NCI-H69 (cell line): ENCODE data around the gene XPOT.

Source experiments
- DNase-seq: peaks from one replicate; lab custom pipeline; 2025; lab: John Stamatoyannopoulos, UW

Gene XPOT

DNA sequence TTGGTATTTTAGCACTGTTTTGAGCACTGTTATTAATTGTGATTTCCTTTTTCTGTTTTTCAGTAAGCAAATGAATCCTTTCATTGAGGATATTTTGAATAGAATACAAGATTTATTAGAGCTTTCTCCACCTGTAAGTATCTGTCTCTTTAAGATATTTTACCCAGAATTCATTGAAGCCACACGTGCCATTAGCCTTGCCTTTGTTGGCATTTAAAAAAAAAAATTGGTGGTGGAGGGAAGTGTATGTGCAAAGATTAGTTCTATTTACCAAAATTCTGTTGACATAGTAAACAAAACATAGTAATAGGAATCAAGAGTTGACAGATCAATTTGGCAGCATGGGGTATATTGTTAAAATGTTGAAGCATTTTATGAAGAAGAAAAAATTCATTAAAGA is 23.8 kb downstream of the XPOT start:
- DNase-seq = peak; percentile 16

DNA sequence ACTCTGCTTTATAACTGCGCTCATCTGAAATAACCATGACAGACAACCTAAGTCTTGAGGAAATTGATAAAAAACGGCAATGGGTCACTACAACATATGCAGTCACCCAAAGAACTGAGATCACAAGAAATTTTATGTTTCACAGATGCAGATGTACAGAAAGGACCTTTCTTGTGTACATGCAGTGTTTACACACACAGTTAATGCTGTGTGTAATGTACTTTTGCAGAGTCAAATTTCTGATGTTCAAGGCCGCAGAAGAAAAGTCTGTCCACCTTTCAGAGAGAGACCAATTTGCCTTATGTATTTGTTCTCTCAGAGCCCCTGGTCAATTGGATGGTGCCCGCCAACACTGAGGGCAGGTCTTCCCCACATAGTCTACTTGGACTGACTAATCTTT is 24.8 kb downstream of the XPOT start:
- DNase-seq = no peak

DNA sequence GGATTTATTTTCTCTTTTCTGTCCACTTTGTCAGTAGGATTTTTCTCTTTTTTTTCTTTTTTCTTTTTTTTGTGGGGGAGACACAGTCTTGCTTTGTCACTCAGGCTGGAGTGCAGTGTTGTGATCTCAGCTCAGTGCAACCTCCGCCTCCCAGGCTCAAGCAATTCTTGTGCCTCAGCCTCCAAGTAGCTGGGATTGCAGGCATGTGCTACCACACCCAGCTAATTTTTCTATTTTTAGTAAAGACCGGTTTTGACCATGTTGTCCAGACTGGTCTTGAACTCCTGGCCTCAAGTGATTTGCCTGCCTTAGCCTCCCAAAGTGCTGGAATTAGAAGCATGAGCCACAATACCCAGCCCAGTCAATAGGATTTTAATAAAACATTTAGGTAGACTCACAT is 26.7 kb downstream of the XPOT start:
- no peak for DNase-seq

DNA sequence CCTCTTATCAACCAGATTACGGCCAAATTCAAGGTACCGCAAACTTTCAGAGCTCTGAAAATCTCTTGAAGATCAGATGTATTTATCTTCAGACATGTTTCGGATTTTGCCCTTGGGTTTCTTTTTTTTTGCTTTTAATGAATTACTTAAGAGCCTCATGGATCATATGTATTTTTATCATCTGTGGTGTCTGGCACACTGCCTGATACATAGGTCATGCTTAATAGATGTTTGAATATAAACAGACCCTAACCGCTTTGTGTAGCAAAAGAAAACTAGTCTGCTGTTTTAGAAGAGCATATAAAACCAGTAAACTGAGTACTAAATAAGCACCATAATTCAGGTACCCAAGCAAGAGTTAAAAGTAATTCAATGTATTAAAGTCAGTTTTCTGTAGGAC is 27.6 kb downstream of the XPOT start:
- no peak for DNase-seq

DNA sequence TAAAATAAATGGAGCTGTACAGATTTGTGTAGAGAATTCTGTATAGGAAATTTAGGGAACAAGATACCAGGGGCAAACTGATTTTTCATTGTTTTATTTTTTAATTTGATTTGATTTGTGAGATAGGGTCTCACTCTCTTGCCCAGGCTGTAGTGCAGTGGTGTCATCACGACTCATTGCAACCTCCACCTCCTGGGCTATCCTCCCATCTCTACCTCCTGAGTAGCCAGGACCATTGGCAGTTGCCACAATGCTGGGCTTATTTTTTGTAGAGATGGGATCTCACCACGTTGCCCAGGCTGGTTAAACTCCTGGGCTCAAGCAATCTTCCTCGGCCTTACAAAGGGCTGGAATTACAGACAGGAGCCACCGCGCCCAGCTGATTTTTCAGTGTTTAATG is 29.7 kb downstream of the XPOT start:
- DNase-seq = no peak

DNA sequence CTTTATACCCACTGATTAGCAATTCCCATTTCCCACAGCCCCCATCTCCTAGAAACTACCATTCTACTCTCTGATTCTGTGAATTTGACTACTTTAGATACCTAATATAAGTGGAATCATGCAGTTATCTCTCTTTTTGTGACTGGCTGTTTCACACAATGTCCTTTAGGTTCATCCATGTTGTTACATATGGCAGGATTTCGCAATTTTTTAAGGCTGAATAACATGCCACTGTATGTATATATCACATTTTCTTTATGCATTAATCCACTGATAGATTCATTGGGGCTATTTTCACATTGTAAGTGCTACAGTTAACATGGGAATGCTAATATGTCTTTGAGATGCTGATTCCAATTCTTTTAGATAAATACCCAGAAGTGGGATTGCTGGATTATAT is 35.9 kb downstream of the XPOT start:
- no peak for DNase-seq

DNA sequence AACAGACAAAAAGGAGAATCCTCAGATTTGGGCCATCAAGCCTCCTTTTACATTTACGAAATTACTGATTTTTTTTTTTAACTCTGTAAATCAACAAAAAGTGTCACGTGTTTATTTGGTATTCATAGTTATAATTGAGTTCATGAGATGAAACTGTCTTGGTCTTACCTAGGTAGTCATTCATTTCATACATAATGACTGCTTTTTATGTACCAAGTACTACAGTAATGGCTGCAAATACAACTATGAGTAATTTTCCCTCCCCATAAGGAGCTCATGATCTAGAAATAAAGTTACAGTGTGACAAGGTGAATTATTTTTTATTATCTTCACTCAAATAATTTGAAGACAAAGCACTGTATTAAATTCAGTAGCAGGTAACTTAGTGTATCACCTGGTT is 41.3 kb downstream of the XPOT start:
- DNase-seq = no peak

DNA sequence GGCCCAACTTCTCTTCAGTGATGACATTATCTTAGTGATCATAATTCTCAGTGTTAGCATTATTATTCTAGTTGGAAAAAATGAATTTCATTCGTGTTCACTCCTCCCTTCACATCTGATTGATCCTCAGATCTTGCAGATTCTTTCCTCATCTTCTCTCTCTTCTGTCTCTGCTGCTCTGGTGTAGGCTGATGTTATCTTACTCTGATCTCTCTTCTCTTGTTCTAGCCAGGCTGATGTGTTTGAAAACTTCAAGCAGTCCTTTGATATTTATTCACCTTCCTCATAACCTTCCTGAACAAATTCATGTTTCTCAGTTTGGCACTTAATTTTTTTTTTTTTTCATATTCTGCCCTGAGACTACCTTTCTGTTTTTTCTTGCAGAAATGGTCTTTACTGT is 42.1 kb downstream of the XPOT start:
- DNase-seq = no peak

DNA sequence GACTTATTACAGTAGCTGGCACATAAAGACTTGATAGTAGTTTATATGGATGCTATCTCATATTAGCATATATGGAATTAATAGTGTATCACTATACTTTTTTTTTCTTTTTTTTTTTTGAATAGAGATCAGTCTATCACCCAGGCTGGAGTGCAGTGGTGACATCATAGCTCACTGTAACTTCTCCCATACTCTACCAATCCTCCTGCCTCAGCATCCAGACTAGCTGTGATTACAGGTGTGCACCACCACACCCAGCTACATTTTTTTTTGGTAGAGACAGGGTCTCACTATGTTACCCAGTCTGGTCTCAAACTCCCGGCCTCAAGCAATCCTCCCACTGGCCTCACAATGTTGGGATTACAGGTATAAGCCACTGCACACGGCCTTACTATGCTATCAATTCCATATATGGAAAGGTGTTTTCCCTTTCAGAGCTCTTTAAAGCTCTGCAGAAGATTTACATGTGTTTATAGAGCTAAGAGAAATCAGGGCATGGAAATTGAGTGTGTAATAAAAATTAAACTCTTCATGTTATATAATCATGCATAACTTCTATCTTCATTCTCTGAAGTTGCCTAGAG is 46.0 kb downstream of the XPOT start:
- peak; percentile 33 for DNase-seq

DNA sequence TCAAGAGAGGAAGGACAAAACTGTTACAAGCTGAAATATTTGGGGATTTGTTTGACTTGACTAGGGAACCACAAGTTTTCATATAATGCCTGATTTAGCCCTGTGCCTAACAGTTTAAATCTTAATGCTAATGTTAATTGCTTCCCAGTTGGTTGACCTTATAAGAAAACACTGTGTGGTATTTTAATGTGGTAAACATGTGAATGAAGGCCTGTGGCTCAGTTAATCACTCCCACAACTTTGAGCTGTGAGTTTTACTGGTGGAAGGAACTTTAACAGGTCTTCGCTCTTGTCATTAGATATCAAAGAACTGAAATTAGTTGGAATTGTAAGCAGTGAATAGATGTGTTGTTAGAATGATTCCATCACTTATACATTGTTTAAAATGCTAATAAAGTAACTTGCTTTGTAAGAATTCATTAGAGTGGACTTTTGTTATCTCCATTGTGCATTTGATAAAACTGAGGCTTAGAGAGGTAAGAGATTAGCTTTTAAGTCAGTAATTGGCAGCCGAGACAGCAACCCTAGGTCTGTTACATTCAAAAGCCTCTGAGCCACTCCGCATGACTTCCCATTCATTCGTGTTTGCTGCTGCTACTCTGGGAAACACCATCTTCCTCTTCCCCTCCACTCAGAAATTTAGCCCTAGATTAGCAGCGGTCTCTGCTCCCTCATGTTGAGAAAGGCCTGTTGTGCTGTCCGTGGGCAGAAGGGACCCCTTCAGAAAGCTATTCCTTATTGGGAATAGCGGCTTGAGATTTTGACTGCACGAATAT is 46.7 kb downstream of the XPOT start:
- DNase-seq = peak; percentile 88

DNA sequence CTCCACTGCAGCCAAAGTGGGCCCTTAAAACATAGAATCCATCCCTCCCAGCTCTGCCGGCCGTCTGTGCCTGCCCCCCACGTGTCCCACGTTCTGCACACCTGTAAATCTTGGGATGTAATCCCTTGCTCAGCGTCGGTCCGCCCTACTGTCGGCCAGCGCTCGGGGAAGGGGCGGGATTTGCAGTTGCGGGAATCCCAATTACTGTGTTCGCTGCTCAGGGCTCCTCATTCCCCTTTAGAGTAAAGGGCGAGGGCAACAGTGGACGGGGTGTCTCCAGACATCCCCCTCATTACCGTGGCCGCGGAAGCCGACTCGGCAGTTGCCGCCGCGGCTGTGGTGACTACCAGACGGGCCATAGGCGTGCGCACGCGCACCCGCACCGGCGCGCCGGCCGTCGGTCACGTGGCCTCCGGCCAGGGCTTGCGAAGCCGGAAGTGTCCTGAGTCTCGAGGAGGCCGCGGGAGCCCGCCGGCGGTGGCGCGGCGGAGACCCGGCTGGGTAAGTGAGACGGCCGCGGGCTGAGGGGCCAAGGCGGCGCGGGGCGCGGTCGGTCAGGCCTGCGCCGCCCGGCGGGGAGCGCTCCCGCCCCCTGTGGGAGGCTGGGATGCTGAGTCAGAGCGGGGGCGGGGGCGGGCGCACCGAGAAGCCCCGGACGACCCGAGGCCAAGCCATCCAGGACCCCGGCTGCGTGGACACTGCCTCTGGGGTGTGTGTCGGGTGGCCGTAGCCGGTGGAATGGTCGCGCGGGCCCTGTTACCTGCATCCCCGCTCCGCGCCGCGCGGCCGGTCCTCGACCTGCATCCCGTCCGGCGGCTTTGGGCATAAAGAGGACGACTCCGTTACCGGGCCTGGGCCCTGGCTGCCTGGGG is 47.7 kb downstream of the XPOT start, which contains the start of gene TBK1:
Gene TBK1, plus strand, starts transcription at position 434 of the 872 bp plus-strand sequence. CDS start 3,751 bp downstream, outside the sequence.
- peak; percentile 98 for DNase-seq

DNA sequence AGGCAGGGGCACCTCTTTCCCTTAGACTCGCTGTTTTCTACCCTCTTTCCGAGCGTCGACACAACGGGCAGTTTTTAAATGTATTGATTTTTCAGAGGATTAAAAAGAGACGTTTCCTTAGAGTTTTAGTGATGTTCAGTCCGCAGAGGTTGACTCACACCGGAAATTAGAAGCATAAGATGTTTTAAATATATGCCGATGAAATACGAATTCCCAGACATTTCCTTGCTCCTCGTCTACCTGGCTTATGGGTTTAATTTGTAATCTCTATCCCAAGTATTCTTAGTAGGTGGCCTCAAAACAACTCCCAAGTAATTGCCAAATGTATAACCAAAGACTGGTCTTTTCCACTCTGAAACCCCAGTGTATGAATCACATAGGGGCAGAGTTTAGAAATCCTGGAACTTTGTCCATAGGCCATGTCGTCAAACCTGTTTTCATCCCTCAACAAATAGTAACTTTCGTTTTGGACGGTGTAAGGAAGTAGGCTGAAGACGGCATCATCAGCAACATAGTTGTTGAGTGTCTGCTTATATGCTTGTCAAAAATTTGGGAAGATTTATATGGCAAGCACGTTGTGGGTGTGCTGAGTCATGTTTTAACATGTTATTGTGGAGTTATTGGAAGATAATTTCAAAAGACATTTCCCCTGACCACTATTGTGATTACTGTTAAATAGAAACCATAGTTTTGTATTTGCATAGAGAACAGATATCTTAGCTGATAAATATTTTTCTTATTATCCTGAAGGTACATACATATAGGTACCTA is 48.6 kb downstream of the XPOT start:
- DNase-seq = peak; percentile 70

DNA sequence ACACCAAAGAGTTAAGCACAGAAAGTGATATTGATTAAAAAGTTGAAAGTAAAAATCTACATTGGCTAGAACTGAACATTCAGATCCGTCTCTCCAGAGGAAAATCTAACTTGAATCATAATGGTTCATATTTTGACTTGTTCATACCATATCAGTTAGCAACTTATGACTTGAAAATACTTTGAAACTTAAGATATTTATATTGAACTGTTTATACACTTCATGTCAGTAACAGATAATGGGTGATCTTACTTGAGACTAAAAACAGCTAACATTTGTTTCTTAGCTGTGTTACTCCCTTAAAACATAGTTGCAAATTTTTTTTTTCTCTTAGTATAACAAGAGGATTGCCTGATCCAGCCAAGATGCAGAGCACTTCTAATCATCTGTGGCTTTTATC is 51.3 kb downstream of the XPOT start:
- DNase-seq = no peak

DNA sequence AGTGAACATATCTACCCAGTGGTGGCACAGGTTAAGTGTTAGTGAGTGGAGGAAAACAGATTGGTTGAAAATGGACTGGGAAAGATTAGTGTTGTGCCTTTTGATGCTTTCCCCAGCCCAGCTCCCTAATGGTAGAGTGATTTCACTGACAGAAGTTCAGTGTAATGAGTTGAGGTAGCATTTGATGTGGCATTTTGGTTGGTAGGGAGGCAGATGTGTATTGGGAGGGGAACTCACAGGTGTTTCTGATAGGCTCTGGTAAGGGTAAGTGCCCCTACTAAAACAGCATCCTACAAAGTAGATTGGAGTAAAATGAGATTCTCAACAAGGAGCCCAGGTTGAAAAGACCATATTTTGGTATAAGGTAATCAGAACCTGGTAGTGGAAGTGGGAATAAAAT is 51.9 kb downstream of the XPOT start:
- no peak for DNase-seq

DNA sequence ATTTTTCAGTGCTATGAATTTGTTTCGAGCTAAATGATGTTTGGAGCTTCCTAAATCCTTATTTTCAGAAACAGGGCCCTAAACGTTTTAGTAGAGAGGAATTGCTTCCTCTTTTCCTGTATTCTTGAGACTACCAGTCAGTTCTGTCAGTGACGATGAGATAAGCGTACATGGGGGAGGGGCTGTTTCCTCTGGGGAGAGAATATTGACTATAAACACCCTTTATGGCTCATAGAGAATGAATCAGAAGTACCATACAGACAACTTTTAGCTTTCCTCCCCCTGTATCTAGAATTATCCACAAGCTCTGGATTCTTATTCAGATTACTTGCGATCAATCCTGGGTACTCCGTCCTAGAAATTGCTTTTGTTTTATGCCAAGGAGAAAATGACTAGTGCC is 52.8 kb downstream of the XPOT start:
- DNase-seq = no peak

DNA sequence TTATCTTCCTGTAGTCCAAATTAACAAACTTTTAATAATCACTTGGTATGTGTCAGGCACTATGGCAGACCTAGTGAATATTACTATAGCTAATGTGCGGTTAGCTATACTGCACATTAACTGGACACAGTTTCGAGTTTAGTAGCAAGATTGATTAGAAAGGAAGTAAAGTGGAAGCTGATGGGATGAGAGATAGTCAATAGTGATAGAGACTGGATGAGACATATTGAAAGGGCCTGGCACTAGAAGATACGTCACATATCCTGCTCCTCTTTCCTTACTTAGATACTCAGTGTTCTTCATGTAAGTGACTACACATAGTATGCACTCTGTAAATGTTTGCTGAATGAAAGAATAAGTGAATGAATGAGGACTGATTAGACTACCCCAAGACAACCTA is 53.3 kb downstream of the XPOT start:
- DNase-seq = no peak

DNA sequence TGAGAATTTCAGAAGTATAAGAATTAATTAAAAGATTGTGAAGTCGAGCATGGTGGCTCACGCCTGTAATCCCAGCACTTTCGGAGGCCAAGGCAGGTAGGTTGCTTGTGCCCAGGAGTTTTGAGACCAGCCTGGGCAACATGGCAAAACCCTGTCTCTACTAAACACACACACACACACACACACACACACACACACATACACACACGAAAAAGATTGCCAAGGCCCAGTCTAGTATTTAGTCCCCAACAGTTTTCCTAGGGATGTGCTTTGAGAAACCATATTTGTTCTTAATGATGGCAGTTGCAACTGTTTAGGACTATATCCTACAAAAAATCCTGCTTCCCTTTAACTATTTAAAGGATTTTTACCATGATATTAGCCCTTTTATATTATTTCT is 53.7 kb downstream of the XPOT start:
- DNase-seq = no peak

DNA sequence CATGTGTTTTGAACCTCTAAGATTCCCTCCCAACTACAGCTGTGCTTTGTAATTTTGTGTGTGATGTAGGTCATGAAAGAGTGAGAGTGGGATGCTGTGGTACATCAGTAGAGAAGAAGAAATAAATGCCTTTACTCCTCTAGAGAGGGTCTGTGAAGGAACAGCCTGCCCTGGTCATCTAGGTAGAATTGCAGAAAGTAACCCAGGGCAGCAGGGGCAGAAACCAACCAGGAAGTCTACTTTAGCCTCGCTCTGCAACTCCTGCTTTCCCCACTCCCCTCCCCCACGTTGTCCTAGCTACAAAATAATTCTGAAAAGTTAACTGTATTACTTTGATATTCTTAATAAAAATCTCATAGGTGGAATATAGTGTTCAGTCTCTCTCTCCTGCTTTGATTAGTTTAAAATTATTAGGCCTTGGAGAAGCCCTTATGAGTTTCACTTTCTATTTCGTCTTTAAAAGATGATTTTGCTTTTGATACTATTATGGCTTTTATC is 55.3 kb downstream of the XPOT start:
- no peak for DNase-seq

DNA sequence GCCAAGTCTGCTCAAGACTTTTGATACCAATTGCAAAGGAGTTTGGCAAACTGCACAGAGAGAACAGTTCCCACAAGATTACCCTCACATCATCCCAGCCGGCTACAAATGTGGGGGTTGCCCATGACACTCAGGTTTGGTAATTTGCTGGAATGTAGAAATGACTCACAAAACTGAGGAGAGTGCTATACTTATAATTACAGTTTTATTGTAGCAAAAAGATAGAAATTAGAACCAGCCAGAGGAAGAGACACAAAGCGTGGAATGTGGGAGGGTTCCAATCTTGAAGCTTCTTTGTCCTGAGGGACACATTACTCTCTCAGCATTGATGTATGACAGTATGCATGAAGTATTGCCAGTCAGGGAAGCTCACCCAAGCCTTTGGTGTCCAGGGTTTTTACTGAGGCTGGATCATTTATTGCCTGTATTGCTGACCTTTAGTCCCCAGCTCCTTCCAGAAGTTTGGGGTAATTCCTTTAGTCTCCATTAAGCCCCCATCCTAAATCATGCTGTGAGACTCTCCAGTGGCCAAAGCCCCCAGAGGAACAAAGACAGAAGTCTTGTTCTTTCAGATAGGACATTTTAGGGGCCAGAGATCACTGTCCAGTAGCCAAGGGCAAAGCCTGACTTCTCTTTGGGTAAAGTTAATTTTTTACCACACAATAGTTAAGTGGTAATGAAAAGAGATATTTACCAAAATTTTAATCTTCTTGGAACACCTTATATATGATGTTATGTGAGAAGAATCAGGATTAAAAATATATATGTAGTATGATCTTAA is 57.6 kb downstream of the XPOT start:
- peak; percentile 16 for DNase-seq

DNA sequence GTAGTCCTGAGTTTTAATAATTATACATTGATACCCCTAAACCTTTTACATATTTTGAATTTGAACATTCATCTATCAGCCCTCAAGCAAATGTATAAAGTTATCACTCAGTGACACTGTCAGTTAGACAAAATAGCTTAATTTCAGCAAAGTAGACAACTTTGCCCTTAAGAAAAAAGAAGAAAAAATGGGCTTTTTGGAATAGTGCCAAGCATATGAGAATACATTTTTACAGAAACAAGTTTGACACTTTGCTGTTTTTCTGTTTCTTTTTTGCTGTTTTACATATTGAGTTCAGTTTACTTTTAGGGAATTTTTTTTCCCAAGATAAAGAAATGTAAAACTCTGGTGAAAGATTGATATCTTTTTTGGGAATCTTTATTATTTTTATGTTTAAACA is 62.0 kb downstream of the XPOT start:
- DNase-seq = no peak

DNA sequence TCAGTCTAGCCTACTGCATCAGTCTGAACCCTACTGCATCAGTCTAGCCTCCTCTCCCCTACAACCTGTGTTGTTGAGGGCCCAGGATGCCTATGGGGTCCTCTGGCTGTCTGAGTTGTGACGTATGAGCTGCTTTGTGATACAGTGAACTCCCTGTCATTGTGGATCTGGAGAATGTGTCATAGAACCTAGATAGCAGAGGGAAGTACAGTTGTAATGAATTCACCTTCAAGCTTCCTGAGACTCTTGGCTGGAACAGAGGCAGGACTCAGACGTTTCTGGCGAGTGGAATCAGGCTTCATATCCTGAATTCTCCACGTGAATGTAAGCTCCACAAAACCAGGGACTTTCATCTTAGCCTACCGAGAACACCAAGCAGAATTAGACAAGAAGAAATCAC is 64.8 kb downstream of the XPOT start:
- DNase-seq = no peak
